Measurements from ENCODE around the gene SKAP2.

The SKAP2 gene

DNA sequence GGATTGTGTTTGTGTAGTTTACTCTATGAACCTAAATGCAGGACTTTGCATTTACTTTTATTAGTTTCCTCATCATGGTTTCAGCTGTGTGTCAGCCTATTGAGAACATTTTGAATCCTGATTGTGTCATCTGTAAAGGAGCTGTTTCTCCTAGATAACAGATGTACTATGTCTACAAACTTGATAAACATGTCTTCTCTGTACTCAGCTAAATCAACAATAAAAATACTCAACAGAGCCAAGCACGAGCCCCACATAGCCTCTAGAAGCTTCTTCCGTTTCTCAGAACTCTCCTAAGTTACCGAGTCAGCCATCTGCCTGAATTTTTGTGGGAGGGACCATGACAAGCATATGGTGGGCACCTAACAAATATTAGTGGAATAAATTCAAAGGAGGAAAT is 234.7 kb downstream of the SKAP2 start:
- DNase-seq, result no peak

- no peak for DNase-seq
These were observed 236.5 kb downstream of the SKAP2 start for GRCh38 chr7:26627891-26628341.

GRCh38 chr7:26627221-26627620 is 237.2 kb downstream of the SKAP2 start:
- DNase-seq, result no peak

DNA sequence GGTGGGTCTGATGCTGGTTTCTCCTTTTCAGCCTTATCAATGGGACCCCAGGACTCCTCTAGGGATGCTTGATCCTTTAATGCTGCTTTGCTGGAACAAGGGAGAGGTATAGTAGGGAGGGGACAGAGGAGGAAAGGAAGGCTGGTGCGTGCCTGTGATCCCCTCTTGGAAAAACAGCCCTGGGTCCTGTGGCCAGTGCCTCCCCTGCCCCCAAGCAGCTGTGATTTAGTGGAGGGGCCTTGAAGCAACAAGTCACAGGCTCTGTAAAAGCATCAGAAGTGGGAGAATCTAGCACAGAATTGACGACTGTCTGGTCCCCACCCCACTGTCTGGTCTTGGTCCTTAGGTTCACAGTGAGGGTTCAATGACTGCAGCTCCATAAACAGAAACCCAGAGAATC is 237.7 kb downstream of the SKAP2 start:
- no peak for DNase-seq

DNA sequence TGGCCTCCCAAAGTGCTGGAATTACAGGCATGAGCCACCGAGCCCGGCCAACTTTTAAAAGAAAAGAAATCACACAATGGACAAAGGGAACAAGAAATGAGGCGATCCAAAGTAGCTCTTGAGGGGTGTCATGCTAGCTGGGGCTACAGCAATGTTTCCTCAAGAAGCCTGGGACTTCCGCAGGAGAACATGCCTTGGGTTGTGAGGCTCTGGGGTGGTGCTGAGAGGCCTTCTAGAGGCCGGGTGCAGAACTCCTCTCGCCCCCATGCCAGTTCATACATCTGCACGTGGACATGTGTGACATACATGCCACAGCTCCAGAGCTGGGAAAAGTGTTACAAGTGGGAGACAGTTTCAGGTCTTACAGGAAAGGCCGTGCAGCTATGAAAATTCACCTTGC is 238.2 kb downstream of the SKAP2 start:
- no peak for DNase-seq

DNA sequence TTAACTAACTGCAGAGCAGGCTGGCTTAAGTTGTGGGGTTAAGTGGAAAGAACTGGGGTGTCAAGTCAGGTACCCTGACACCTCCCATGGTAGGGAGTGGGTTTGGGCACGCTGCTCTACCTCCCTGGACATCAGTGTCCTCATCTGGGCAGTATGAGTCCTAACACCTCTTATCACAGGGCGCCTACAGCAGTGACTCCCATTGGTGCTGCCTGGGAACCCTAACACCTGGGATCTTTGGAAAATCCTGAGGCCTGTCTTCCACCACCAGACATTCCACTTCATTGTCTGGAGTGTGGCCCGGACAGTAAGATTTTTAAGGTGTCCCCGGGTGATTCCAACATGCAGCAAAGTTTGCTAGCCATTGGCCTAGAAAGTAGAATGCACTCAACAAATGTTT is 239.1 kb downstream of the SKAP2 start:
- no peak for DNase-seq

- no peak for DNase-seq
These were observed 239.6 kb downstream of the SKAP2 start for GRCh38 chr7:26624839-26625238.

GRCh38 chr7:26624431-26624830 is 240.0 kb downstream of the SKAP2 start:
- DNase-seq, result no peak

DNA sequence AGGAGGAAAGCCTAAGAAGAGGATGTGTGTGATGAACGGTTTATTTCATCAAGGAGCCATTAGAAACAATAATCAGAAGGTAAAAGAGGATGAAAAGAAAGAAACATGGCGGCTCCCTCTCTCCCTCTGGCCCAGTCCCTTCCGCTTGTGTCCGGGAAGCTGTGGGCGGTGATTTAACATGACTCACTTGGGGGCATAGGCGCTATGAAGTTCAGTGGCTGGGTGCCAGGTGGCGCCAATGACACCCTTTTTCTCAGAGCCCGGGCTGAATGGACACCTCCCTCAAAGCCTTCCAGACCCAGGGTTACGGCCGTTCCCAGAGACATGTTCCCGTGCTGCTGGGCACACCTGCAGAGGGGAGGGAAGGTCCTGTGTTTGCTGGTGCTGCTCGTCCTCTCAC is 244.0 kb downstream of the SKAP2 start:
- no peak for DNase-seq

GRCh38 chr7:26619348-26619984 is 244.9 kb downstream of the SKAP2 start:
- DNase-seq, result no peak

DNA sequence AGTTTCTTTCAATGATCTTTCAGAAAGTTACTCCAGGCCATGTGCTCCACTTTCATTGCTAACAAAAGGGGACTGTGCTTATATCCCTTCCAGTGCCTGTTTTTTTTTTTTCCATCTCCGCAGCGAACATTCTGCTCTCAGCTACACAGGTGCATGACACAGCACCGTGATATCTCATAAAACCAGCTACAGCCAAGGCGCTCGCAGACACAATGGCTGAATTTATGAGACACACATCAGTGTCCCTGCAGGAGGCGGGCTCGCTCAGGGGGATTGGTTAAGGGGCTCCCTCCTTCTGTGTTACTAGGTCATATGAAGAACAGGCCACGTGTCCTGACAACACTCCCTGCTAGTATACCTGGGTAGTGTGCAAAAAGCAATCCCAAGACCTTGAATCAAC is 245.5 kb downstream of the SKAP2 start:
- DNase-seq, result no peak

- no peak for DNase-seq
These were observed 245.9 kb downstream of the SKAP2 start for GRCh38 chr7:26618449-26618848.

All from NCI-H1694 (cell line).